Heart left ventricle (tissue), 13 donors: ENCODE data around the gene SHC3.

Source experiments
- POLR2A ChIP-seq, 2 donors: fragments of 450-650 bp; IDR thresholded peaks; one replicate each; pipeline ENCODE4 v1.6.1; 2017; ENCODE audit warnings: antibody characterized with exemption in 2 of 2, mild to moderate bottlenecking in 2 of 2, moderate library complexity in 2 of 2
- TF ChIP-seq, protein P1 (sequence below), 12 donors: fragments of 200-600 bp; sonication (generic) in 4 of 12; IDR thresholded peaks; one replicate each; pipeline versions ENCODE4 v1.5.0 to v1.8.0; 2018 to 2022; ENCODE audit warnings: antibody characterized with exemption in 12 of 12, mild to moderate bottlenecking in 5 of 12
- donor health status: ischemic (EF 13 %, LVEDD 7.1; RV severe dilation, severe dysfunction).
- donor health status: DM: no; HTN: yes; CAD: no.
- donor health status: DM: no; HTN: no; CAD: no.
- donor health status: ischemic (EF 25% LVEDD 6.9; RV normal size, moderate dysfunction).
- donor health status: ischemic (EF 25% LVEDD 5.7; RV mildly dilated, moderate dysfunction).
- donor health status: ischemic (EF 35%, LVEDD 5.7; RV mildly dilated, moderate dysfunction).
- donor health status: nonischemic (EF 11% LVEDD 7.7; RV severe dilation, severe dysfunction).
- donor health status: DM: yes; HTN: yes; CAD: no.
- donor health status: PGD.
- donor health status: ischemic (EF 29% LVEDD 5.4; RV normal size, mild dysfunction).
- donor health status: nonischemic (EF 23%, LVEDD 6.1; RV moderate dilation, normal function).

DNA sequence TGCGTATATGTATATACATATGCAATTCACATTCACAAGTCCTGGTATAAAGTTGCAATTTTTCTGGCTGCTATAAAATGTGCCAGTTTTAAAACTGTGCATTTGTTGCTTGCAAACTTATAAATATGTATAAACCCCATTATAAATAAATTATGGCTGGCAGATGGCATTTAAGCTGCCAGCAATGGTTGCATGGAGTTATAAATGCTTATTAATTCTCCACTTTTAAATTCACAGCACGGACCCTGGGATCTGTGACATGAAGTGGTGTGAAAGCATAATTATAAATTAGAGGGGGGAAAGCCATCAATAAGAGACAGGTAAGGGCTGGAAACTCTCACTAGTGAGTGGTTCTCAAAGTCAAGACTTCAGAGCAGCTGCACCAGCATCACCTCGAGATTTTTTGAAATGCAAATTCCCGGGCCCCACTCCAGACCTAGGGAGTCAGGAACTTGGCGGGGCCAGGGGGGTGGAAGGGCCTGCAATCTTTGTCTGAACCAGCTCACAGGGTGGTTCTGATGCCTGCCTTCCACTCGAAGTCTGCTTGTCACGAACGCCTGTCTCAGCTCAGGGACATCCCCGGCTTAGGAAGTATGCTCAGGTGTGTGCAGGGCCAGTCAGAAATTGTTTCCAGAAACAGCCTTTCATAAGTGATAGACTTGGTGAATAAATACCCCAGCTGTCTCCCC, 170.4 kb downstream of the SHC3 start:
- TF ChIP-seq, protein P1, sequence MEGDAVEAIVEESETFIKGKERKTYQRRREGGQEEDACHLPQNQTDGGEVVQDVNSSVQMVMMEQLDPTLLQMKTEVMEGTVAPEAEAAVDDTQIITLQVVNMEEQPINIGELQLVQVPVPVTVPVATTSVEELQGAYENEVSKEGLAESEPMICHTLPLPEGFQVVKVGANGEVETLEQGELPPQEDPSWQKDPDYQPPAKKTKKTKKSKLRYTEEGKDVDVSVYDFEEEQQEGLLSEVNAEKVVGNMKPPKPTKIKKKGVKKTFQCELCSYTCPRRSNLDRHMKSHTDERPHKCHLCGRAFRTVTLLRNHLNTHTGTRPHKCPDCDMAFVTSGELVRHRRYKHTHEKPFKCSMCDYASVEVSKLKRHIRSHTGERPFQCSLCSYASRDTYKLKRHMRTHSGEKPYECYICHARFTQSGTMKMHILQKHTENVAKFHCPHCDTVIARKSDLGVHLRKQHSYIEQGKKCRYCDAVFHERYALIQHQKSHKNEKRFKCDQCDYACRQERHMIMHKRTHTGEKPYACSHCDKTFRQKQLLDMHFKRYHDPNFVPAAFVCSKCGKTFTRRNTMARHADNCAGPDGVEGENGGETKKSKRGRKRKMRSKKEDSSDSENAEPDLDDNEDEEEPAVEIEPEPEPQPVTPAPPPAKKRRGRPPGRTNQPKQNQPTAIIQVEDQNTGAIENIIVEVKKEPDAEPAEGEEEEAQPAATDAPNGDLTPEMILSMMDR (IDR thresholded peaks at IDR 0.05): no peak
- TF ChIP-seq POLR2A (IDR thresholded peaks at IDR 0.05): no peak
